HepG2 (cell line): ENCODE data around the gene KLHL30. TPM values are rescaled to one million over a fixed set of nuclear protein-coding genes. Genes with fewer than 3 reads are reported as not detected.

Experiments used
- CERS6 ChIP-seq: sonication (generic); formaldehyde crosslinking; IDR thresholded peaks from 2 replicates; pipeline ENCODE4 v1.5.0; 2020; ENCODE audit warnings: missing genetic modification reagents
- EEA1 ChIP-seq: sonication (generic); formaldehyde crosslinking; IDR thresholded peaks from 2 replicates; pipeline ENCODE4 v1.5.1; 2020; ENCODE audit warnings: mild to moderate bottlenecking, missing genetic modification reagents, borderline replicate concordance
- HIC2 ChIP-seq: sonication (generic); formaldehyde crosslinking; IDR thresholded peaks from 2 replicates; pipeline ENCODE4 v1.9.0; 2022; ENCODE audit warnings: low read depth, missing genetic modification reagents
- HNF4A ChIP-seq: sonication (generic); formaldehyde crosslinking; IDR thresholded peaks from 2 replicates; pipeline ENCODE4 v1.4.0; 2020; ENCODE audit warnings: missing genetic modification reagents
- IKZF1 ChIP-seq: fragments of 450-650 bp; IDR thresholded peaks from 2 replicates; pipeline ENCODE4 v1.7.1; 2016
- SRY ChIP-seq: sonication (generic); formaldehyde crosslinking; IDR thresholded peaks from 2 replicates; pipeline ENCODE4 v1.8.0; 2022; ENCODE audit warnings: mild to moderate bottlenecking, missing genetic modification reagents
- STAG1 ChIP-seq: sonication (generic); formaldehyde crosslinking; IDR thresholded peaks from 2 replicates; pipeline ENCODE4 v1.4.0; 2020; ENCODE audit warnings: missing genetic modification reagents
- ZBTB7A ChIP-seq: sonication (generic); formaldehyde crosslinking; IDR thresholded peaks from 2 replicates; pipeline ENCODE4 v1.8.0; 2022; ENCODE audit warnings: mild to moderate bottlenecking, missing genetic modification reagents
- ZFP36 ChIP-seq: fragments of 150-350 bp; IDR thresholded peaks from 2 replicates; pipeline ENCODE4 v1.6.1; 2018; ENCODE audit warnings: borderline replicate concordance, low read length, low read depth; ENCODE audit not compliant: partially characterized antibody
- ZMYM4 ChIP-seq: sonication (generic); formaldehyde crosslinking; IDR thresholded peaks from 2 replicates; pipeline ENCODE4 v1.8.1; 2023; ENCODE audit warnings: mild to moderate bottlenecking, missing genetic modification reagents
- ZNF598 ChIP-seq: sonication (generic); formaldehyde crosslinking; IDR thresholded peaks from 2 replicates; pipeline ENCODE4 v1.5.1; 2020; ENCODE audit warnings: mild to moderate bottlenecking, missing genetic modification reagents, borderline replicate concordance
- ZNF782 ChIP-seq: sonication (generic); formaldehyde crosslinking; IDR thresholded peaks from 2 replicates; pipeline ENCODE4 v1.4.0; 2020; ENCODE audit warnings: missing genetic modification reagents, mild to moderate bottlenecking, borderline replicate concordance
- ZNF788 ChIP-seq: sonication (generic); formaldehyde crosslinking; IDR thresholded peaks from 2 replicates; pipeline ENCODE4 v1.5.0; 2020; ENCODE audit warnings: mild to moderate bottlenecking, missing genetic modification reagents, borderline replicate concordance
- ZSCAN25 ChIP-seq: sonication (generic); formaldehyde crosslinking; IDR thresholded peaks from 2 replicates; pipeline ENCODE4 v1.8.0; 2022; ENCODE audit warnings: mild to moderate bottlenecking, missing genetic modification reagents
- polyA plus RNA-seq, 8 experiments: library from polyadenylated mRNA; depleted of rRNA in 3 of 8; stranded (reverse) in 7 of 8; unstranded in 1 of 8; fragments of >200 nt; fragmentation: Illumina TruSeq in 4 of 8; extraction: Trizol in 4 of 8; gene quantifications; 2 replicates each; pipeline versions ENCODE4 v1.2.1 to v1.2.3, GENCODE V29; 2011 to 2016; ENCODE audit warnings: low read depth in 4 of 8, missing spikeins in 1 of 8, mixed read lengths in 1 of 8; ENCODE audit not compliant: insufficient read depth in 1 of 8
- total RNA-seq, 5 experiments: library from RNA; depleted of rRNA; stranded (reverse); fragments of >200 nt; fragmentation: Illumina TruSeq; extraction: Trizol; gene quantifications; 2 replicates each; pipeline ENCODE4 v1.2.3, GENCODE V29; 2016; ENCODE audit warnings: low read depth in 1 of 5
- TF ChIP-seq, protein P1 (sequence below): sonication (generic); formaldehyde crosslinking; IDR thresholded peaks from 2 replicates; pipeline ENCODE4 v1.4.0; 2020; ENCODE audit warnings: missing genetic modification reagents
- TF ChIP-seq, protein P2 (sequence below): sonication (generic); formaldehyde crosslinking; IDR thresholded peaks from 2 replicates; pipeline ENCODE4 v1.5.0; 2020; ENCODE audit warnings: mild to moderate bottlenecking, missing genetic modification reagents, moderate library complexity
- TF ChIP-seq, protein P3 (sequence below): sonication (generic); formaldehyde crosslinking; IDR thresholded peaks from 2 replicates; pipeline ENCODE4 v1.9.0; 2021; ENCODE audit warnings: missing genetic modification reagents, borderline replicate concordance
- TF ChIP-seq, protein P4 (sequence below): IDR thresholded peaks from 2 replicates; pipeline ENCODE4 v1.6.1; 2016; ENCODE audit warnings: low read depth, borderline replicate concordance
- TF ChIP-seq, protein P5 (sequence below): IDR thresholded peaks from 2 replicates; pipeline ENCODE4 v1.6.1; 2018; ENCODE audit warnings: missing genetic modification reagents, mild to moderate bottlenecking, missing compliant biosample characterization

Gene KLHL30
- total and polyA plus RNA-seq, 2 of the 13 experiments (the other 11 are each of a cell fraction or from before 2014, with no cell fraction given), result 0.05 TPM; not detected in 1

GRCh38 chr2:238106339-238106697 lies 32.1 kb upstream of the KLHL30 start (continued):
- TF ChIP-seq, protein P1, sequence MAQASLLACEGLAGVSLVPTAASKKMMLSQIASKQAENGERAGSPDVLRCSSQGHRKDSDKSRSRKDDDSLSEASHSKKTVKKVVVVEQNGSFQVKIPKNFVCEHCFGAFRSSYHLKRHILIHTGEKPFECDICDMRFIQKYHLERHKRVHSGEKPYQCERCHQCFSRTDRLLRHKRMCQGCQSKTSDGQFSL, result 0 out of 2 replicates have a peak, but pooled peaks have one; percentile 38
- TF ChIP-seq, protein P2, sequence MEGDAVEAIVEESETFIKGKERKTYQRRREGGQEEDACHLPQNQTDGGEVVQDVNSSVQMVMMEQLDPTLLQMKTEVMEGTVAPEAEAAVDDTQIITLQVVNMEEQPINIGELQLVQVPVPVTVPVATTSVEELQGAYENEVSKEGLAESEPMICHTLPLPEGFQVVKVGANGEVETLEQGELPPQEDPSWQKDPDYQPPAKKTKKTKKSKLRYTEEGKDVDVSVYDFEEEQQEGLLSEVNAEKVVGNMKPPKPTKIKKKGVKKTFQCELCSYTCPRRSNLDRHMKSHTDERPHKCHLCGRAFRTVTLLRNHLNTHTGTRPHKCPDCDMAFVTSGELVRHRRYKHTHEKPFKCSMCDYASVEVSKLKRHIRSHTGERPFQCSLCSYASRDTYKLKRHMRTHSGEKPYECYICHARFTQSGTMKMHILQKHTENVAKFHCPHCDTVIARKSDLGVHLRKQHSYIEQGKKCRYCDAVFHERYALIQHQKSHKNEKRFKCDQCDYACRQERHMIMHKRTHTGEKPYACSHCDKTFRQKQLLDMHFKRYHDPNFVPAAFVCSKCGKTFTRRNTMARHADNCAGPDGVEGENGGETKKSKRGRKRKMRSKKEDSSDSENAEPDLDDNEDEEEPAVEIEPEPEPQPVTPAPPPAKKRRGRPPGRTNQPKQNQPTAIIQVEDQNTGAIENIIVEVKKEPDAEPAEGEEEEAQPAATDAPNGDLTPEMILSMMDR (CRISPR knock-in tag), result peak; percentile 68
- no peak for TF ChIP-seq SRY (CRISPR knock-in tag)
- 0 out of 2 replicates have a peak, but pooled peaks have one; percentile 4 for TF ChIP-seq HIC2 (CRISPR knock-in tag)
- no peak for TF ChIP-seq ZNF598 (CRISPR knock-in tag)
- TF ChIP-seq ZFP36, result no peak
- no peak for TF ChIP-seq EEA1 (CRISPR knock-in tag)
- TF ChIP-seq ZSCAN25 (CRISPR knock-in tag), result no peak
- no peak for TF ChIP-seq ZMYM4 (CRISPR knock-in tag)
- TF ChIP-seq STAG1 (CRISPR knock-in tag), result peak; percentile 37
- TF ChIP-seq CERS6, result no peak
- TF ChIP-seq, protein P3, sequence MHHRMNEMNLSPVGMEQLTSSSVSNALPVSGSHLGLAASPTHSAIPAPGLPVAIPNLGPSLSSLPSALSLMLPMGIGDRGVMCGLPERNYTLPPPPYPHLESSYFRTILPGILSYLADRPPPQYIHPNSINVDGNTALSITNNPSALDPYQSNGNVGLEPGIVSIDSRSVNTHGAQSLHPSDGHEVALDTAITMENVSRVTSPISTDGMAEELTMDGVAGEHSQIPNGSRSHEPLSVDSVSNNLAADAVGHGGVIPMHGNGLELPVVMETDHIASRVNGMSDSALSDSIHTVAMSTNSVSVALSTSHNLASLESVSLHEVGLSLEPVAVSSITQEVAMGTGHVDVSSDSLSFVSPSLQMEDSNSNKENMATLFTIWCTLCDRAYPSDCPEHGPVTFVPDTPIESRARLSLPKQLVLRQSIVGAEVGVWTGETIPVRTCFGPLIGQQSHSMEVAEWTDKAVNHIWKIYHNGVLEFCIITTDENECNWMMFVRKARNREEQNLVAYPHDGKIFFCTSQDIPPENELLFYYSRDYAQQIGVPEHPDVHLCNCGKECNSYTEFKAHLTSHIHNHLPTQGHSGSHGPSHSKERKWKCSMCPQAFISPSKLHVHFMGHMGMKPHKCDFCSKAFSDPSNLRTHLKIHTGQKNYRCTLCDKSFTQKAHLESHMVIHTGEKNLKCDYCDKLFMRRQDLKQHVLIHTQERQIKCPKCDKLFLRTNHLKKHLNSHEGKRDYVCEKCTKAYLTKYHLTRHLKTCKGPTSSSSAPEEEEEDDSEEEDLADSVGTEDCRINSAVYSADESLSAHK, result no peak
- 0 out of 2 replicates have a peak, but pooled peaks have one; percentile 8 for TF ChIP-seq HNF4A
- TF ChIP-seq, protein P4, sequence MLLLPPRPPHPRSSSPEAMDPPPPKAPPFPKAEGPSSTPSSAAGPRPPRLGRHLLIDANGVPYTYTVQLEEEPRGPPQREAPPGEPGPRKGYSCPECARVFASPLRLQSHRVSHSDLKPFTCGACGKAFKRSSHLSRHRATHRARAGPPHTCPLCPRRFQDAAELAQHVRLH (CRISPR knock-in tag), result no peak
- no peak for TF ChIP-seq ZNF782
- peak; percentile 14; the same call in 1 of the 2 replicates for TF ChIP-seq ZBTB7A
- TF ChIP-seq, protein P5, sequence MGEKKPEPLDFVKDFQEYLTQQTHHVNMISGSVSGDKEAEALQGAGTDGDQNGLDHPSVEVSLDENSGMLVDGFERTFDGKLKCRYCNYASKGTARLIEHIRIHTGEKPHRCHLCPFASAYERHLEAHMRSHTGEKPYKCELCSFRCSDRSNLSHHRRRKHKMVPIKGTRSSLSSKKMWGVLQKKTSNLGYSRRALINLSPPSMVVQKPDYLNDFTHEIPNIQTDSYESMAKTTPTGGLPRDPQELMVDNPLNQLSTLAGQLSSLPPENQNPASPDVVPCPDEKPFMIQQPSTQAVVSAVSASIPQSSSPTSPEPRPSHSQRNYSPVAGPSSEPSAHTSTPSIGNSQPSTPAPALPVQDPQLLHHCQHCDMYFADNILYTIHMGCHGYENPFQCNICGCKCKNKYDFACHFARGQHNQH (CRISPR knock-in tag), result no peak
- TF ChIP-seq ZNF788, result no peak
- TF ChIP-seq IKZF1, result no peak
